ENCODE measurements around the gene HIVEP3. TPM values are rescaled to one million over a fixed set of nuclear protein-coding genes. Genes with fewer than 3 reads are reported as not detected.

HIVEP3 gene
- total RNA-seq, 1 experiment from 2014 or later, result 7.9 TPM

DNA sequence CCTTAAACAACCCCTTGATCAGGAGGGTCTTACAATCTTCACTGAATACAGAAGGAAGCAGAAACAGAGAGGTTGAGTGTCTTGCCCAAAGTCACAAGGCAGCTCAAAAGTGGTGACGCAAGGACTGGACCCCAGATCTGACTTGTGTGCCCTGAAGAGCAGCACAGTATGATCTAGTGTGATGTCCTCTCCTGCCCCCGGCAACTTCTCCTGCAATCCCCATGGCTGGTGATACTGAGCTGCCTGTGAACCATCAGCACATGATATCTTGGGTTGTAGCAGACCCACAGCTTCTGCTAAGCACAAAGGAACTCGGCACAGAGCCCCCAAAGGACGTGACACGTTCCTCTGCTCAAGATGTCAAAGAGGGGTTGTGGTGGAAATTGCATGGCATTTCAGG lies 383.0 kb downstream of the HIVEP3 start:
- no peak for DNase-seq (ENCODE audit: low spot score)

DNA sequence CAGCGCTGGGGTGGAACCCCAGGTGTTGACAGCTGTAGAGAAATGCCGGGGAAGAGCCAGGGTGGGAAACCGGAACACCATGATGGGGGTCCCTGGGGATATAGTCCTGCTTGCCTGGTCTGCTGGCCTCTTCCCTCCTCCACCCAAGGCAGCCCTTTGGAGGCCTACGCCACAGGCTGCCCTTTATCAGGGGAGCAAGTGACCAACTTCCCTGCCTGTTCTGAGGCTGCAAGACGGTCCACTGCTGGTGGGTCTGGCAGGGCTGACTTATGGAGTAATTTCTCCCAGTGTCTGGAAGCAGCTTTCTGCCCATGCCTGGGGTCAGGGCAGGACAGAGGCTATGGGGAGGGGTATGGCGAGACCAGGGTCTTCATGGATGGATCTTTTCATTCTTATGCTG lies 383.4 kb downstream of the HIVEP3 start:
- DNase-seq (ENCODE audit: low spot score), result no peak

DNA sequence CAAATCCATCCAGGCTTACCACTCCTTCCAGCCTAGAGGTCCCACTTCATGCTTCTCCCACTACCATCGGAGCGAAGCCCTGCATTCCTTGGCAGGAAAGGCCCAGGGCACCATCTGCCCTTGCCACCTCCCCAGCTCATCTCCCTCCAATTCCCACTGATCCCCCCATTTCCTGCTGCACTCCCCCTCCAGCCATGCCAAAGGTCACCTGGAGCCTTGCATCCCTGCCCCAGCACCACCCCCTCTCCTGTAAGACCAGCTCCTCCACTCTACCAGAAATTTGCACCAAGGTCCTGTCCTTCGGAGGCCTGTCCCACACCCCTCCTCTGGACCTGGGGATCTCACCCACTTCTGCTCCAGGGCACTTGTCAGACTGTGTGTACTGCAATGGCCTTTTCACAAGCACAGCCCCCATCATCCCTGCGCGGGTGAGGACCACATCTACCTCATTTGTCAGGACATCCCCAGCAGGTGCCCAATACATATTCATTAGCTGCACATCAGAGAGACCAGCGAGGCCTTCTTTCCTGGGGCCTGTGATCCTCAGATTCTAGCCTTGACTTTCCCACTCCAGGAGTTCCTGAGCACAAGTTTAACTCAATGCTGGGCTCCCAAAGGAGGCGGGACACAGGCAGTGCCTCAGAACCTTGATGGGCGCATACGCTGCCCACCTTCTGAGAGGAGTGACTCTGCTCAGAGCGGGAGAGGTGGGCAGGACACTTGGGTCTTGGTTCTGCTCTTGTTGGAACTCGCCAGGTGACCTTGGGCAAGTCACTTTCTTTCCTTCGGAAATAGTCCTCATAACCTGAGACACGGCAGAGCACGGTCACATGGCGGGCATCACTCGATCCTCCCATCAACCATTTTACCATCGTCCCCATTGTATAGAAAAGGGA lies 384.3 kb downstream of the HIVEP3 start:
- DNase-seq (ENCODE audit: low spot score), result no peak

DNA sequence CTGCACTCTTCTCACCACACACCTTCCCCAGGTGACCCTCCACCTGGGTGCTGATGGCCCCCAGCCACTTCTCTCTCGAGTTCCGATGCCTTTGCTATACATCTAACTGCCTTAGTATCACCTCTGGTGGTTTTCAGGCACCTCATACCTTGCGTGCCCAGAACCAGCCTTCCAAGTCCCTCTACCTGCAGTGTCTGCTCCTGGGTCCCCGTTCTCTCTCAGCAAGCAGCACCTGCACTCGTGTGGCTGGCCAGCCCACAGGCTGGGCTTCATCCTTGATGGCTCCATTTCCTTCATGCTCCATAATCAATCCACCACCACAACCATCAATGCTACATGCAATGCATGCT lies 385.0 kb downstream of the HIVEP3 start:
- DNase-seq (ENCODE audit: low spot score), result no peak

DNA sequence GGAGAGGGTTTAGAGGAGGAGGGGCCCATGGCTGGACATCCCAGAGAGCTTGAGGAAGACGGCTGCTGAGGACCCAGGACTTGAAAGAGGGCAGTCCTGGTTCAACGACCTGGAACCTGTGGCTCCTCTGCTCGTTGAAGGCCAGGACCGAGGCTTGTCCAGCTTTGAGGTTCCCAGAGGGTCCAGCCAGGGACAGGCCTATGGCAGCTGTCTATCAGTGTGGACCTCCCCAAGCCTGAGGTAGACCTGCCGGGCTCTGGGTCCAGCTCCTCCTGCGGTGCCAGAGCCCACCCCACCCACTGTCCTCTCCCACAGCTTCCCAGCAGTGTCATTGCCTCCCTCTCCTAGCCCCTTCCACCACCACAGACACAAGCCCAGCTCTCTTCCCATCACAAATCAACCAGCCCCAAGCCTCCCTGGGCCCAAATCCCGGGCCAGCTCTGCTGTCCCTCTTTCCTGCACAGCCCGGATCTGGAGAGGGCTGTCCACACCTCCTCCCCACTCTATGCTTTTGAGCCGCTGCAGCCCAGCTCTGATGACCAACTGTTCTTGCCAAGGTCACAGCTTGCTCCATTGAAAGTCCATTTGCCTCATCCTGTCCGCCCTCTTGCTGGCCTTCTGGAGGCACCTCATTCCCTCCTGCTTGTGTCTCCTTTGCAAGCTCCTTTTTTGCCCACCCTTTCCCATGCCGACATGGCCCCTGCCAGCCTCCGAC lies 385.5 kb downstream of the HIVEP3 start:
- DNase-seq (ENCODE audit: low spot score), result no peak

DNA sequence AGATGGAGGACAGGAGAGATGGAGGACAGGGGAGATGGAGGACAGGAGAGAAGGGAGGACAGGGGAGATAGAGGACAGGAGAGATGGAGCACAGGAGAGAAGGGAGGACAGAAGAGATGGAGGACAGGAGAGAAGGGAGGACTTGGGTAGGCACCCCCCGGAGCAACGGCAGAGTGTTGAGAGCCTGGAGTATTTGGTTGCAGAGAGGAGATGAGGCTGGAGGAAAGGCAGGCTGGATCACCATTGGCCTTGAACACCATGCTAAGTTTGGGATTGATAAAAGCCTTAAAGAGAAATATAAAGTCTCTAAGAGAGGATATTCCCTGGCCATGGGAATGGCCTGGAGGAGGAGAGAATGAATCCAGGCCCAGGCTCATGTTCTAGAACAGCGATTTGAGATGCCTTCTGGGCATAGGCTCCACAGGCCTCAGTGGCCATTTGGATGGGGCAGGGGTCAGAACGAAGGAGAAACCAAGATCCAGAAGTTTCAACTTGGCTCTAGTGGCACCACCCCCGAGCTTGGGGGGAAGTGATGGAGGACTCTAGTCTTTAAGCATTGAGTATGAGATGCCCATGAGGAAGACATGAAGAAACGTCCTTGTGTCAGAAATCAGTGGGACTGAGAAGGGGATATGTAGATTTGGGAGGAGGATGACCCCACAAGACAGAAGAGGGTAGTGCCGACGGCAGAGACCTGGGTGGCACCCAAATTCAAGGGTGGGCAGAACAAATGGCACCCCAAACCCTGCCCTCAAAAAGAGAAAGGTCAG lies 386.3 kb downstream of the HIVEP3 start:
- no peak for DNase-seq (ENCODE audit: low spot score)

DNA sequence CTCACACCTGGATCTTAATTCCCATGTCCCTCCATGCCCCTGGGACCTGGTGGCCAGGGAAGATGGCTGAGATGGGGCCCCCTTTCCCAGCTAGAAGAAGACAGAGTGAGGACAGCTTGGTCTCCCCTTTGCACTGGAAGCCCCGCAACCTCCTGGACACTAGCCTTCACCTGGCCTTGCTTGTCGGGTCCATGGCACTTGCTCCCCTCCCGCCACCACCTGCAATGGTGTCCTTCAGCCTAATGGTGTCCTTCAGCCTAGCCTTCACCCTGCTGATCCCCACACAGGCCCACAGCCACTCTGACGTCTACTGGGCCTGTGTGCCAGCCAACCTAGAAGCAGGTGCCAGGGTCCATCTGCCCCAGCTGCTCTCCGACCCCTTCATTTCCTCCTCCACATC lies 388.3 kb downstream of the HIVEP3 start:
- no peak for DNase-seq (ENCODE audit: low spot score)

DNA sequence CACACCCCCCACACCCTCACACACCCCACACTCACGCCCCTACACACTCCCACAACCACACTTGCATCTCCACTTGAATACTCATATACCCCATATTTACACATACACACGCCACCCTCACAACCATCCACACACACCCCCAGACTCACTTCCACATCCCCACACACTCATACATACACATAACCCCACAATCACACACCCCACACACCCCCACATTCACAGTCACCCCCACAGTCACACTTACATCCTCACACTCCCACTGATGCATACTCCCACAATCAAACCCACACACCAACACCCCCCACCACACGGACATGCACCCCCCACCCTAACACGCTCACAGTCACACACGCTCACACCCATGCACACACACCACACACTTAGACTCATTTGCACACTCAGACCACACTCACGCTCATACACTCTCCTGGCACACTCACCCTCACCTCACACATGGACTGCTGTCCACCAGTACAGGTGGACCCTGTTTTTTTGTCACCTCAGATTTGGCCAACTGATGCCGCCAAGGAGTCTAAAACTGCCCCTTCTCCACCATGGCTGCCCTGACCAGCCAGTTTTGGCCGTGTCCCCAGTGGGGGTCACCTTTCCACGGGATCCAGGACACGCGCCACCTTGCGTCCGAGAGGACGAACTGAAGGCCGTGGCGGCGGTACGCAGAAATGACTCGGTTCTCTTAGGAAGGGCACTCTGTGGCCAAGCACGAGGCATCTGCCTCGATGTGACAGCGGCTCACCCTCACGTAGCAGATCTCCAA lies 388.9 kb downstream of the HIVEP3 start:
- DNase-seq (ENCODE audit: low spot score), result no peak

DNA sequence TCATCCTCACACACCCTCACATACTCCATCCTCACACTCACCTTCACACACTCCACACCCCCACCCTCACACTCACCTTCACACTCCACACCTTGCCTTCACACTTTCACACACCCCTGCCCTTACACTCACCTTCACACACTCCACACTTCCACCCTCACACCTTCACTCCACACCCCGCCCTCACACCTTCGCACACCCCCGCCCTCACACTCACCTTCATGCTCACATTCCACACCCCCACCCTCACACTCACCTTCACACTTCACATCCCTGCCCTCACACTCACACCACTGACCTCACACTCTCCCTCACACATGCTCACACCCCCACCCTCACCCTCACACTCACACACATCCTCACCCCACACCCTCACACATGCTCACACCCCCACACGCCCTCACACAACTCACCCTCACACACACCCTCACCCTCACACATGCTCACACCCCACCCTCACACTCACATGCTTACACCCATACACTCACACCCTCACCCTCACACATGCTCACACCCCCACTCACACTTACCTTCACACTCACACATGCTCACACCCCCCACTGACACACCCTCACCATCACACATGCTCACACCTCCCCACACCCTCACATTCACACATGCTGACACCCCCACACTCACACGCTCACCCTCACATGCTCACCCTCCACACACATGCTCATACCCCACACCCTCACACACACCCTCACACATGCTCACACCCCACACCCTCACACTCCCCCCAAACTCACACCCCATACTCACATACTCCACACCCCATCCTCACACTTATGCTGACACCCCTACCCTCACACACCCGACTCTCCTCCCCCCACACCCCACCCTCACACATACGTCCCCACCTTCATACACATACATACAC lies 389.8 kb downstream of the HIVEP3 start:
- no peak for DNase-seq (ENCODE audit: low spot score)

DNA sequence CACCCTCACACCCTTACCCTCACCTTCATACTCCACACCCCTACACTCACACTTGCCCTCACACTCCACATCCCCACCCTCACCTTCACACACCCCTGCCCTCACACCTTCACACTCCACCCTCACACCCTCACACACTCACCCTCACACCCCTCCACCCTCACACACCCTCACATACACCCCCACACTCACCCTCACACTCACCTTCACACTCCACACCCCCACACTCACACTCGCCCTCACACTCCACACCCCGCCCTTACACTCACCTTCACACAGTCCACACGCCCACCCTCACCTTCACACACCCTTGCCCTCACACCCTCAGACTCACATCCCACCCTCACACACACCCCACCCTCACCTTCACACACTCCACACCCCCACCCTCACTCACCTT lies 390.6 kb downstream of the HIVEP3 start:
- no peak for DNase-seq (ENCODE audit: low spot score)

DNA sequence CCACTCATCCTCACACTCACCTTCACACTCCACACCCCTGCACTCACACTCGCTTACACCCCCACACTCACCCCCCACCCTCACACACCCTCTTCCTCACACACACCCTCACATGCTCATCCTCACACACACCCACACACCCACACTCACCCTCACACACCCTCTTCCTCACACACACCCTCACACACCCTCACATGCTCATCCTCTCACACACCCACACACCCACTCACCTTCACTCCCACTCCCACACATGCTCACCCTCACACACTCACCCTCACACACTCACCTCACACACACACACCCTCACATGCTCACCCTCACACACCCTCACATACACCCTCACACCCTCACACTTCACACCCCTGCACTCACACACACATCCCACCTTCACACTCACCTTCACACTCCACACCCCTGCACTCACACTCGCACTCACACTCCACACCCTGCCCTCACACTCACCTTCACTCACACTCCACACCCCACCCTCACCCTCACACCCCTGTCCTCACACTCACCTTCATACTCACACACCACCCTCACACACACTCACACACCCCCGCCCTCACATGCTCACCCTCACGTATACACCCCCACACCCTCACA lies 391.7 kb downstream of the HIVEP3 start:
- DNase-seq (ENCODE audit: low spot score), result no peak

DNA sequence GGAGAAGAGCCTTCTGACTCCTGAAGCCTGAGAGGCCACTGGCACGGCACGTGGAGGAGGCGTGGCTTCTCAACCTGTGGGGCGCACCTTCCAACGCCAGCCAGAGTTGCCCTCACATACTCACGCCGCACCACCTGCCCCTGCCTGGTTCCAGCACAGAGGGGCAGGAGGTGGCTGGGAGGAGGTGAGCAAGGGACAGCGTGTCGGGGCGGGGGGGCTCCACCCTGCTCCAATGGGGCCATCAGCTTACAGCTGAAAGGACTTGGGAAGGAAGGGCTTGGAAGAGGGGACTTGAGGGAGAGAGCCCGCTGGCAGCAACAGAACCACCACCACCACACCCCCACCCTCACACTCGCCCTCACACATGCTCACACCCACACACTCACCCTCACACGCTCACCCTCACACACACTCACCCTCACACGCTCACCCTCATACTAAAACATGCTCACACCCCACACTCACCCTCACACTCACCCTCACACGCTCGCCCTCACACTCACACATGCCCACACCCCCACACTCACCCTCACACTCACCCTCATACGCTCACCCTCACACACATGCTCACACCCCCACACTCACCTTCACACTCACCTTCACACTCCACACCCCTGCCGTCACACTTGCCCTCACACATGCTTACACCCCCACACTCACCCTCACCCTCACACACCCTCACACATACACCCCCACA lies 392.7 kb downstream of the HIVEP3 start:
- DNase-seq (ENCODE audit: low spot score), result no peak

DNA sequence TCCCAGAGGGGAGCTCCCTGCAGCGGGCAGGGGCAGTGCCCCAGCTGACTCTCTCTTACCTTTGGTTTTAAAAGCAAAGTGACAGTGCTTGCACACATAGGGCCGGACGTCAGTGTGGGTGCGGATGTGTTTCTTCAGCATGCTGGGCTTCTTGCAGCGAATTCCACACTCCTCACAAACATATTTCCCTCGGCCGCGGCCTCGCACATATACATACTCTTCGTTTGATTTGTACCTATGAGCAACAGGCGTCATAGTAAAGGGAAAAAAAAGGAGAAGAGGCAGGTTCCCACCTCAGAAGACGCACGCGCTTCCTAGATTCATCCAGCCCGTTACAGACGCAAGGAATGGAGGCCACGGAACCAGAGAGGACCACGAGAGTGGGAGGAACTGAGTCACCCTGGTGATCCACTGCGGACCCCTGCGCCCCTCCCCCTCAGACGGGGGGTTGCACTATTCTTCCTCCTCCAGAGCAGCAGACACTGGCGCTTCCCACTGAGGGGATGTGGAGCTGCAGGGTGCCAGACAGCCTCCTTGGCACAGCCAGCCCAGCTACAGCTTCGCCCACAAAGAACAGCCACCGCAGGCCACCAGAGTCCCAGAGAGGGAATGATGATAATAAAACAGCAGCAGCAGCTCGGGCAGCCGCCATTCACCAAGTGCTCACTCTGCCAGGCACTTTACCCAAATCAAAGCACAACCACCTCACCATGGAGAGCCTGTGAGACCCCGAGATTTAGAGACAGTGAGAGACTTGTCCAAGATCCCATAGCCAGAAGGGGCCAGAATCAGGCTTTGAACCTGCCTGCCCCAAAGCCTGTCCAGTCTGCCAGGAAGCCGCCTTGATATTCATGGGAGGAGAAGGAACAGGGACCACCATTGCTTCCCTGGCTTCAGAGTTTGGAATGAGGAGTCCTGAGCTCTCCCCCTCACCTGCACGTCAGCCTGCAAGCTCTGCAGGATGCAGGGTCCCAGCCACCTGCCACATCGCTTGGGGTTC lies 393.7 kb downstream of the HIVEP3 start:
- DNase-seq (ENCODE audit: low spot score), result no peak

DNA sequence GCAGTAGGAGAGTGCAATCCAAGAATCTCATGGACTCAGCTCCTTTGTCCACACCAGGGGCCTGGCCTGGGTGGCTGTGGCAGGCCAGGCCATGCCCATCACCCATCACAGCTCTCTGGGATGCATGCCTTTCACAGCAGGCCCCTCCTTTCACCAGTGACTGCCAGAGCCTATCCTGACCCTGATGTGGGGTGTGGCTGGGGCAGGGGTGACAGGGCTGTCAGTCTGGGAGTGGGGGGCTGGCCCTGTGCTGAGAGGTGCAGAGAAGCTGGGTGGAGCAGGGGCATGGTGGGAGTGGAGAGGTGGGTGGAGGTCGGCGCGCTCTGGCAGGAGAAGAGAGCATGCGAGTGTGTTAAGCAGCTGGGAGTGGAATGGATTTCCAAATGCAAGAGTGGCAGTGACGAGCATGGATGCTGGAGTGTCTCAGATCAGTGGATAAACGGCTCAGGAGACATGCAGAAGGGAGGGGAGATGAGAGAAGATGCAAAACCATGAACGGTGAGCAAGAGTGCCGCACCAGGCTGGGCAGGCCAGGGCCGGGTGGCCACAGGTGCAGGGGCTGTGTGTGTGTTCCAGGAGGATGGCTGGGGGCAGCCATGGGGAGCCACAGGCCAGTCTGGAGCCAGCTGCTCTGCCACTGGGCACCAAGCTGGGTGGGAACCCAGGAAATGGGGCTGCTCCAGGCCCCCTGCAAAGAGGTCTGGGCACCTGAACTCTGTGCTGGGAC lies 394.6 kb downstream of the HIVEP3 start:
- no peak for DNase-seq (ENCODE audit: low spot score)

DNA sequence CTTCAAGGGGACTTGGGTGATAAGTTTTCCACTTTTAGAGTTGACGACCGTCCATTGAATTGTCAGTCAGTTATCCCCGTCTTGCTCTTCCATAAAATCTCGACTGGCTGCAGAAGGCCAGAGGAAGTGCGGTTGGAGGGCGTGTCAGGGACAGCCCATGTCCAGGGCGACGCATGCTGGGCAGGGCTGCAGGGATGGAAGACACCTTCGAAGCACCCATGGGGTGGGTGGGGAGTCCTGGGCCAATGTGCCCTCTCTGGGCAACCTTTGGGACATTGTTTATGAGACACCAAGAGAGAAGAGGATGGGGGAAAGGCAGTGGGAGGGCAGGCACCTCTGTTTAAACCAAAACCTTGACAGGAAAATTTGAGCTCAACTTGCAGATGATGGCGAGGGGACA lies 395.7 kb downstream of the HIVEP3 start:
- no peak for DNase-seq (ENCODE audit: low spot score)

DNA sequence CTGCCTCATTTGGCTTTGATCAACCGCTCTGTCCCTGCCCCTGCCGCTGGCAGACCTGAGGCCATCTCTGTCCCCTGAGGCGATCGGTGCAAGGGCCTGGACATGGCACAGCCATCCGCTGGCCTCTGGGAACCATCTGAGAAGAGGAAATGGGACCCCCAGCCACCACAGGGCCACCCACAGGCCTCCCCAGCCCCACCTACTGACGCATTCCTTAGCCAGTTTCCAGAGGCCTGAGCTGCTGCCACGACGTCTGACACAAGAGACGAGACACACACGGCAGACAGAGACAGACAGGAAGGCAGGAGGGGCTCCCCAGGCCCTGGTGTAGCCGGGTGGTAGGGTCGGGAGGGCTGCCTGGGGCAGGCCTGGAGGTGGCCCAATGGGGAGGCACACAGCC lies 397.0 kb downstream of the HIVEP3 start:
- DNase-seq (ENCODE audit: low spot score), result no peak

DNA sequence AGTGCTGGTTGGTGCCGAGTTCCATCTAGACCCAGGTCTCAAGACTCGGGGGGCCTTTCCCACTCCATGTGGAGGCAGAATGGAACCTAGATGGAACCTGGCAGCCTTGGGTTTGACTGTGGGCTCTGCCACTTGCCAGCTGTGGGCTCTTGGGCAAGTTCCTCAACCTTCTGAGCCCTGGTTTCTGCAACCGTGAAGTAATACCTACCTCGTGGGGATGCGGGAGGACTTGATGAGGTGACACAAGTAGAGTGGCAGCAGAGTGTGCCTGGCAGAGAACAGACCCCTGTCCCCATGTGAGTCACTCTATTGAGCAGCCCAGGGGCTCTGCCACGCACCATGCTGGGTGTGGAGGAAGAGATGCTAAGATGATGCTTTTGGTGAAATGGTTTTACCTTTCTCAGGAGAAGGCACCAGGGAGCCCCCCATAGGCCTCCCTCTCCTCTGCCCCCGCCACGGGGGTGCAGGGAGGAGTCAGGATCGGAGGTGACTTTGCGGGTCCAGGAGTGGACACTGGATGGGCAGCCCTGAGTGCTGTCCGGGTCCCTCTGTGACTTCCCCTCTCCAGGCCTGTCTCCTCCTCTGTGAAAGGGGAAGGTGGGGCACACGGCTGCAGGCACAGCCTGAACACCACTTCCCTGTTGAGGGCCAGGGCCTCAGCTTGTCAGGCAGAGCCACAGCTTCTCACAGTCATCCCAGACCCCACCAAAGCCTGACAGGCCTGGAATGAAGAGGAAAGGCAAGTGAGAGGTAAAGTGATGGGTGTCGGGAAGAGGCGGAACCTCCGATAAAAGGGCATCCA lies 397.6 kb downstream of the HIVEP3 start:
- no peak for DNase-seq (ENCODE audit: low spot score)

Measured in A172 (cell line).